ENCODE results near the gene TNFRSF1A.

Gene TNFRSF1A

DNA sequence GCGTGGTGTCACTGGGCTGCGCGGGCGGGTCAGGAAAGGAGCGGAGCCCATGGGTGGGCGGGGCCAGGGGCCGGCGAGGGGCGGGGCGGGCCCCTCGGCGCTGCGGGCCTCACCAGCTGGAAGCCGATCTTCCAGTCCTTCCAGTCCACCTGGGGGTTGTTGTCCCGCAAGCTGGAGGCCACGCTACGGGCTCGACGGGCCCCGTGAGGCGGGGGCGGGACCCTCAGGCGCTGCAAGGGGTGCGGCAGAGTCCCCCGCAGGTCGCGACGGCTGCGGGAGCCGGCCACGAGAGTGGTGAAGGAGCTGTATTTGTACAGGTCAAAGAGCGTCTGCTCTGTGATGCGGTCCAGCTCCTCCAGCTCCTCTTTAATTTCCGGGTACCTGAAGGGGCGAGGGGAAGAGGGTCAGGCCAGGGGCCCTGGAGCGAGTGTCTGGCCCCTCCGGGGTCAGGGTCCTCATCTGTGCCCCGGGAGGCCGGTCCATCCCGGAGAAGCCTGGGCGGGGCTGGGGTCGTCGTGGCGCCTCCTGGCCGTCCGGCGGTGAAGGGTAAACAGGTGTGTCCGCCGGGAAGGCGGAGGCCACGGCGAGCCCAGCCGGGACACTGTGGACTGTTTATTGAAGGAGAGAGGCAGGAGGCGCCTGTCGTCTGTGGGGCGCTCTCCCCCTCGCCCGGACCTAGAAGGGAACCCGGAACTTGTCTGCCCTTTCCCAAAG is 21.6 kb upstream of the TNFRSF1A start:
- no peak overlapping the region for H2AFZ ChIP-seq (ENCODE audit: low read length)
- H3K9me2 ChIP-seq (replicated peaks; ENCODE audit: low read depth, low read length), result no peaks in the 10 kb centered on the region
- TF ChIP-seq, protein P1, sequence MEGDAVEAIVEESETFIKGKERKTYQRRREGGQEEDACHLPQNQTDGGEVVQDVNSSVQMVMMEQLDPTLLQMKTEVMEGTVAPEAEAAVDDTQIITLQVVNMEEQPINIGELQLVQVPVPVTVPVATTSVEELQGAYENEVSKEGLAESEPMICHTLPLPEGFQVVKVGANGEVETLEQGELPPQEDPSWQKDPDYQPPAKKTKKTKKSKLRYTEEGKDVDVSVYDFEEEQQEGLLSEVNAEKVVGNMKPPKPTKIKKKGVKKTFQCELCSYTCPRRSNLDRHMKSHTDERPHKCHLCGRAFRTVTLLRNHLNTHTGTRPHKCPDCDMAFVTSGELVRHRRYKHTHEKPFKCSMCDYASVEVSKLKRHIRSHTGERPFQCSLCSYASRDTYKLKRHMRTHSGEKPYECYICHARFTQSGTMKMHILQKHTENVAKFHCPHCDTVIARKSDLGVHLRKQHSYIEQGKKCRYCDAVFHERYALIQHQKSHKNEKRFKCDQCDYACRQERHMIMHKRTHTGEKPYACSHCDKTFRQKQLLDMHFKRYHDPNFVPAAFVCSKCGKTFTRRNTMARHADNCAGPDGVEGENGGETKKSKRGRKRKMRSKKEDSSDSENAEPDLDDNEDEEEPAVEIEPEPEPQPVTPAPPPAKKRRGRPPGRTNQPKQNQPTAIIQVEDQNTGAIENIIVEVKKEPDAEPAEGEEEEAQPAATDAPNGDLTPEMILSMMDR (conservative IDR thresholded peaks at IDR 0.05; ENCODE audit: low read length), result no peak
- no peak for TF ChIP-seq EZH2phosphoT487 (IDR thresholded peaks at IDR 0.05; ENCODE audit: borderline replicate concordance)
- H4K20me1 ChIP-seq (ENCODE audit: insufficient read depth, low read length, poor library complexity, severe bottlenecking), result no peaks in the 10 kb centered on the region
- H3K79me2 ChIP-seq (ENCODE audit: insufficient read depth, low read length), result no peaks in the 10 kb centered on the region
- H3K4me2 ChIP-seq (ENCODE audit: low read depth, low read length, poor library complexity, severe bottlenecking), result no peak overlapping the region
- H3K4me3 ChIP-seq (ENCODE audit: low read length, poor library complexity, severe bottlenecking), result no peak overlapping the region
- H3K36me3 ChIP-seq (ENCODE audit: insufficient read depth, low read length), result no peaks in the 10 kb centered on the region
- H3K4me1 ChIP-seq (ENCODE audit: insufficient read depth, low read length, poor library complexity, severe bottlenecking), result peaks cover 12% of the 10 kb centered on the region
- no peak overlapping the region for H3K9ac ChIP-seq (ENCODE audit: low read depth, low read length, poor library complexity, severe bottlenecking)
- H3K27me3 ChIP-seq (ENCODE audit: insufficient read depth, low read length, poor library complexity, severe bottlenecking), result no peaks in the 10 kb centered on the region
- no peaks in the 10 kb centered on the region for H3K9me3 ChIP-seq (ENCODE audit: insufficient read depth, low read depth, low read length)
- peaks cover 4% of the 10 kb centered on the region for H3F3A ChIP-seq (ENCODE audit: low read depth)

DNA sequence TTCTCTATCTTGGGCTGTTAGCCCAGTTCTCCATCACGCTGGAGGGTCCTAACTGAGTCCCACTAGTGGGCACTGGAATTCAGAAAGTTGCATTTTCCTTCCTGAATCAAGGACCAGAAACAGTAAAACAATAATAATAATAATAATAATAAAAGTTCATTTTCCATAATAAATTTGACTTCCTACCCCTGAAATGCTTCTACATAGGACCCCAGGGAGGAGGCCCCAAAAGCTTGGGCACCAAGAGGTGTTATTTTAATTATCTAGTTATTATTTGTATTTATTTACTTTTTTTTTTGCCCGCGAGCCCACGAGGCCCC is 21.1 kb upstream of the TNFRSF1A start:
- H4K20me1 ChIP-seq (ENCODE audit: insufficient read depth, low read length, poor library complexity, severe bottlenecking), result no peaks in the 10 kb centered on the region
- peaks cover 3% of the 10 kb centered on the region for H3F3A ChIP-seq (ENCODE audit: low read depth)
- no peak overlapping the region for H3K4me3 ChIP-seq (ENCODE audit: low read length, poor library complexity, severe bottlenecking)
- H3K9me3 ChIP-seq (ENCODE audit: insufficient read depth, low read depth, low read length), result no peaks in the 10 kb centered on the region
- no peak overlapping the region for H3K4me2 ChIP-seq (ENCODE audit: low read depth, low read length, poor library complexity, severe bottlenecking)
- no peaks in the 10 kb centered on the region for H3K27me3 ChIP-seq (ENCODE audit: insufficient read depth, low read length, poor library complexity, severe bottlenecking)
- no peak for TF ChIP-seq EZH2phosphoT487 (IDR thresholded peaks at IDR 0.05; ENCODE audit: borderline replicate concordance)
- TF ChIP-seq, protein P1 (conservative IDR thresholded peaks at IDR 0.05; ENCODE audit: low read length), result no peak
- no peaks in the 10 kb centered on the region for H3K79me2 ChIP-seq (ENCODE audit: insufficient read depth, low read length)
- H3K9me2 ChIP-seq (replicated peaks; ENCODE audit: low read depth, low read length), result no peaks in the 10 kb centered on the region
- H3K9ac ChIP-seq (ENCODE audit: low read depth, low read length, poor library complexity, severe bottlenecking), result no peak overlapping the region
- H3K4me1 ChIP-seq (ENCODE audit: insufficient read depth, low read length, poor library complexity, severe bottlenecking), result peaks cover 7% of the 10 kb centered on the region
- H3K36me3 ChIP-seq (ENCODE audit: insufficient read depth, low read length), result no peaks in the 10 kb centered on the region
- H2AFZ ChIP-seq (ENCODE audit: low read length), result no peak overlapping the region

DNA sequence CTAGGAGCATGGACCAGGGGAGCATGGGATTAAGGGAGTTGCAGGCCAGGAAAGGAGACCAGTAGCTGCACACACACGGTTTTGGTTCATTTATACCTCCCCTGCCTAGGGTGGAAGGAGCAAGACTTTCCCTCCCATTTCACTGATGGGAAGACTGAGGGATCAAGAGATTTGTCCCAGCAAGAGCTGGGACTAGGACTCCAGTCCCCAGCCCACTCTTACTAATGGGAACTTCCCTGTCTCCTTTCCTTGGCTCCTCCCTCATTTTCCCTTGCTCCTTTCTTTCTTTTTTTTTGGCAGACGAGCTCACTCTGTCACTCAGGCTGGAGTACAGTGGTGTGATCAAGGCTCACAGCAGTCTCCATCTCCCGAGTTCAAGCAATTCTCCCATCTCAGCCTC is 20.5 kb upstream of the TNFRSF1A start:
- H3F3A ChIP-seq (ENCODE audit: low read depth), result no peaks in the 10 kb centered on the region

More for the DNA sequence above, 20.5 kb upstream of the TNFRSF1A start:
- peaks cover 2% of the 10 kb centered on the region for H3K4me1 ChIP-seq (ENCODE audit: insufficient read depth, low read length, poor library complexity, severe bottlenecking)
- no peaks in the 10 kb centered on the region for H3K9me3 ChIP-seq (ENCODE audit: insufficient read depth, low read depth, low read length)
- no peaks in the 10 kb centered on the region for H3K36me3 ChIP-seq (ENCODE audit: insufficient read depth, low read length)
- no peak overlapping the region for H3K4me3 ChIP-seq (ENCODE audit: low read length, poor library complexity, severe bottlenecking)
- no peak overlapping the region for H3K4me2 ChIP-seq (ENCODE audit: low read depth, low read length, poor library complexity, severe bottlenecking)
- no peak for TF ChIP-seq EZH2phosphoT487 (IDR thresholded peaks at IDR 0.05; ENCODE audit: borderline replicate concordance)
- TF ChIP-seq, protein P1 (conservative IDR thresholded peaks at IDR 0.05; ENCODE audit: low read length), result no peak
- H3K27me3 ChIP-seq (ENCODE audit: insufficient read depth, low read length, poor library complexity, severe bottlenecking), result no peaks in the 10 kb centered on the region
- no peak overlapping the region for H3K9ac ChIP-seq (ENCODE audit: low read depth, low read length, poor library complexity, severe bottlenecking)
- no peak overlapping the region for H2AFZ ChIP-seq (ENCODE audit: low read length)
- no peaks in the 10 kb centered on the region for H3K9me2 ChIP-seq (replicated peaks; ENCODE audit: low read depth, low read length)
- no peaks in the 10 kb centered on the region for H4K20me1 ChIP-seq (ENCODE audit: insufficient read depth, low read length, poor library complexity, severe bottlenecking)
- no peaks in the 10 kb centered on the region for H3K79me2 ChIP-seq (ENCODE audit: insufficient read depth, low read length)

All from Loucy (cell line).